H1 (cell line): ENCODE measurements around the gene RAB1B. TPM values are rescaled to one million over a fixed set of nuclear protein-coding genes. Genes with fewer than 3 reads are reported as not detected.

ENCODE experiments used
- CTCF ChIA-PET: fragments of 300-600 bp; sonication (Branson Sonifier 250); formaldehyde crosslinking; loops from one replicate; lab custom pipeline; 2021; ENCODE audit not compliant: partially characterized antibody; lab: Charles Lee
- POLR2A ChIA-PET: fragments of 300-600 bp; sonication (Branson Sonifier 250); formaldehyde crosslinking; loops from one replicate; lab custom pipeline; 2021; ENCODE audit warnings: inconsistent platforms; ENCODE audit not compliant: partially characterized antibody; lab: Charles Lee
- DNase-seq, 2 experiments: peaks; one replicate each; pipeline versions ENCODE4 v3.0.0 to v3.0.0-alpha.2; 2010 to 2022; ENCODE audit warnings: low spot score in 2 of 2, low read depth in 1 of 2, mixed read lengths in 1 of 2
- FAIRE-seq: peaks from 2 replicates; lab custom pipeline; 2011; peaks lifted over from hg19 to GRCh38; lab: Jason Lieb, UNC
- H2AFZ ChIP-seq: 2 replicates; pipeline ENCODE4 v1.8.1; 2012; ENCODE audit warnings: low read length, inconsistent platforms
- H2AK5ac ChIP-seq: 2 replicates; pipeline ENCODE4 v1.6.1; 2013; ENCODE audit warnings: low read depth, low read length
- H2BK120ac ChIP-seq: replicated peaks from 2 replicates; pipeline ENCODE3; 2013; ENCODE audit warnings: low read depth, low read length, inconsistent platforms
- H2BK12ac ChIP-seq: 2 replicates; pipeline ENCODE4 v1.6.1; 2013; ENCODE audit warnings: low read depth, low read length
- H2BK15ac ChIP-seq: 2 replicates; pipeline ENCODE4 v1.6.1; 2013; ENCODE audit warnings: low read length
- H2BK20ac ChIP-seq: 2 replicates; pipeline ENCODE4 v1.6.1; 2013; ENCODE audit warnings: low read length
- H2BK5ac ChIP-seq: 2 replicates; pipeline ENCODE4 v1.6.1; 2013; ENCODE audit warnings: low read depth, low read length
- H3K14ac ChIP-seq: 2 replicates; pipeline ENCODE4 v1.6.1; 2013; ENCODE audit warnings: inconsistent platforms; ENCODE audit not compliant: insufficient read length
- H3K18ac ChIP-seq: 2 replicates; pipeline ENCODE4 v1.6.1; 2013; ENCODE audit warnings: low read length; ENCODE audit errors: extremely low read depth
- H3K23ac ChIP-seq: 2 replicates; pipeline ENCODE4 v1.6.1; 2013; ENCODE audit warnings: inconsistent platforms; ENCODE audit not compliant: insufficient read length
- H3K23me2 ChIP-seq: 2 replicates; pipeline ENCODE4 v1.6.1; 2013; ENCODE audit warnings: low read depth, low read length
- H3K27ac ChIP-seq: 2 replicates; pipeline ENCODE4 v1.6.1; 2011; ENCODE audit warnings: low read depth, low read length, inconsistent platforms
- H3K27me3 ChIP-seq, 4 experiments: replicated peaks in 1 of 4; 1 replicate in 1 of 4; 2 replicates in 3 of 4; pipeline versions ENCODE4 v1.6.1 to v1.8.1; 2011 to 2013; ENCODE audit warnings: low read length in 3 of 4, mild to moderate bottlenecking in 3 of 4, inconsistent platforms in 2 of 4, mixed read lengths in 2 of 4, moderate library complexity in 1 of 4; ENCODE audit not compliant: control insufficient read depth in 3 of 4, insufficient read depth in 3 of 4; ENCODE audit errors: extremely low read depth in 1 of 4
- H3K36me3 ChIP-seq, 4 experiments: 2 replicates each; pipeline versions ENCODE4 v1.6.1 to v1.8.1; 2011 to 2013; ENCODE audit warnings: mild to moderate bottlenecking in 4 of 4, low read length in 3 of 4, moderate library complexity in 2 of 4, control low read depth in 1 of 4, inconsistent platforms in 1 of 4; ENCODE audit not compliant: insufficient read depth in 4 of 4, control insufficient read depth in 2 of 4
- H3K4ac ChIP-seq: replicated peaks from 2 replicates; pipeline ENCODE3; 2013; ENCODE audit warnings: low read length, low read depth, mixed read lengths, inconsistent platforms; ENCODE audit not compliant: insufficient read length
- H3K4me1 ChIP-seq, 4 experiments: replicated peaks in 1 of 4; 1 replicate in 1 of 4; 2 replicates in 3 of 4; pipeline versions ENCODE4 v1.6.1 to v1.8.1; 2011 to 2013; ENCODE audit warnings: low read length in 3 of 4, inconsistent platforms in 2 of 4, mixed read lengths in 1 of 4; ENCODE audit not compliant: insufficient read depth in 4 of 4, control insufficient read depth in 3 of 4
- H3K4me2 ChIP-seq, 2 experiments: 2 replicates each; pipeline versions ENCODE4 v1.6.1 to v1.8.1; 2011 to 2013; ENCODE audit warnings: low read depth in 2 of 2, low read length in 2 of 2, control low read depth in 1 of 2, inconsistent platforms in 1 of 2, mild to moderate bottlenecking in 1 of 2; ENCODE audit not compliant: insufficient read depth in 1 of 2
- H3K4me3 ChIP-seq, 4 experiments: fragments of 200-600, 300-600 bp in 1 of 4; sonication (generic), shearing (Covaris generic), sonication (Bioruptor Twin) in 1 of 4; 2 replicates each; pipeline versions ENCODE4 v1.5.1 to v1.8.1; 2011 to 2016; ENCODE audit warnings: low read length in 4 of 4, low read depth in 3 of 4, control low read depth in 2 of 4, inconsistent platforms in 2 of 4, mild to moderate bottlenecking in 2 of 4, mixed read lengths in 1 of 4, moderate library complexity in 1 of 4; ENCODE audit not compliant: insufficient read depth in 2 of 4; ENCODE audit errors: extremely low read depth in 1 of 4
- H3K56ac ChIP-seq: replicated peaks from 2 replicates; pipeline ENCODE3; 2013; ENCODE audit warnings: low read depth, mild to moderate bottlenecking, mixed read lengths, low read length, inconsistent platforms; ENCODE audit not compliant: insufficient read length
- H3K79me1 ChIP-seq: 2 replicates; pipeline ENCODE4 v1.6.1; 2013; ENCODE audit warnings: low read depth, low read length, control low read depth
- H3K79me2 ChIP-seq, 2 experiments: 2 replicates each; pipeline versions ENCODE4 v1.6.1 to v1.8.1; 2012 to 2013; ENCODE audit warnings: low read length in 2 of 2, mild to moderate bottlenecking in 2 of 2, inconsistent platforms in 1 of 2; ENCODE audit not compliant: insufficient read depth in 2 of 2, control insufficient read depth in 1 of 2
- H3K9ac ChIP-seq, 4 experiments: replicated peaks in 1 of 4; 1 replicate in 1 of 4; 2 replicates in 3 of 4; pipeline versions ENCODE4 v1.6.1 to v1.8.1; 2011 to 2013; ENCODE audit warnings: low read depth in 3 of 4, low read length in 3 of 4, control low read depth in 2 of 4, mild to moderate bottlenecking in 2 of 4, moderate library complexity in 2 of 4, inconsistent platforms in 1 of 4; ENCODE audit errors: extremely low read depth in 1 of 4
- H3K9me3 ChIP-seq, 2 experiments: 2 replicates each; pipeline versions ENCODE4 v1.6.1 to v1.8.1; 2012 to 2013; ENCODE audit warnings: mild to moderate bottlenecking in 2 of 2, moderate library complexity in 2 of 2, control low read depth in 1 of 2, inconsistent platforms in 1 of 2, low read depth in 1 of 2, low read length in 1 of 2, mixed read lengths in 1 of 2; ENCODE audit not compliant: insufficient read depth in 2 of 2
- H4K20me1 ChIP-seq, 2 experiments: replicated peaks in 1 of 2; 2 replicates each; pipeline versions ENCODE3 to v1.8.1; 2011 to 2013; ENCODE audit warnings: inconsistent platforms in 2 of 2, low read length in 2 of 2, mild to moderate bottlenecking in 1 of 2; ENCODE audit not compliant: insufficient read depth in 2 of 2, control insufficient read depth in 1 of 2
- H4K5ac ChIP-seq: 2 replicates; pipeline ENCODE4 v1.6.1; 2013; ENCODE audit warnings: low read length, low read depth, mixed read lengths, inconsistent platforms; ENCODE audit not compliant: insufficient read length
- H4K8ac ChIP-seq: 2 replicates; pipeline ENCODE4 v1.8.0; 2013; ENCODE audit warnings: mild to moderate bottlenecking, moderate library complexity, low read length, inconsistent platforms; ENCODE audit not compliant: insufficient read depth; ENCODE audit errors: extremely low read depth
- H4K91ac ChIP-seq: replicated peaks from 2 replicates; pipeline ENCODE3; 2013; ENCODE audit warnings: low read length, mixed read lengths, inconsistent platforms; ENCODE audit not compliant: insufficient read length
- CTBP2 ChIP-seq: IDR thresholded peaks from 2 replicates; pipeline ENCODE4 v1.7.0; 2011; ENCODE audit warnings: borderline replicate concordance, mild to moderate bottlenecking, moderate library complexity, mixed read lengths, low read length; ENCODE audit not compliant: insufficient read depth, insufficient read length
- GTF2F1 ChIP-seq: IDR thresholded peaks from 2 replicates; pipeline ENCODE4 v1.6.1; 2012; ENCODE audit warnings: low read depth, low read length, improper control_type of control experiment, borderline replicate concordance
- KDM5A ChIP-seq: fragments of 200-600 bp; IDR thresholded peaks from 2 replicates; pipeline ENCODE4 v1.7.1; 2012; ENCODE audit warnings: mild to moderate bottlenecking, low read length, inconsistent platforms, mixed read lengths
- SAP30 ChIP-seq: fragments of 300-600 bp; sonication (generic); IDR thresholded peaks from 2 replicates; pipeline ENCODE4 v1.7.1; 2012; ENCODE audit warnings: low read length, moderate library complexity, mild to moderate bottlenecking, inconsistent platforms; ENCODE audit not compliant: insufficient read depth, insufficient replicate concordance
- TEAD4 ChIP-seq: IDR thresholded peaks from 2 replicates; pipeline ENCODE4 v1.6.1; 2012; ENCODE audit warnings: low read depth, low read length, inconsistent platforms, mixed read lengths
- WGBS, 2 experiments: shearing (Covaris generic) in 1 of 2; methylation state at CpG; one replicate each; pipeline versions ENCODE4 v1.1.6 to v1.1.7; 2013 to 2015; ENCODE audit warnings: low lambda C conversion rate in 2 of 2, mixed read lengths in 2 of 2, inconsistent platforms in 1 of 2, low coverage in 1 of 2, missing lambda C conversion rate in 1 of 2; ENCODE audit not compliant: insufficient replicate concordance in 2 of 2, insufficient coverage in 1 of 2, insufficient read length in 1 of 2; ENCODE audit errors: extremely low coverage in 1 of 2, missing lambda C conversion rate in 1 of 2; 5-methylcytosine and 5-hydroxymethylcytosine counted together
- polyA plus RNA-seq, 7 experiments: library from polyadenylated mRNA; depleted of rRNA in 3 of 7; stranded (reverse) in 5 of 7; unstranded in 2 of 7; fragments of >200 nt in 5 of 7; fragments of 200-250 nt in 2 of 7; gene quantifications; 1 replicate in 5 of 7; 2 replicates in 1 of 7; 4 replicates in 1 of 7; pipeline versions ENCODE4 v1.2.1 to v1.2.3, GENCODE V29; 2011 to 2013; ENCODE audit warnings: missing spikeins in 2 of 7, mixed read lengths in 2 of 7
- total RNA-seq: library from RNA; stranded (reverse); fragmentation: NEBNext Ultra II Directional; extraction: Animal tissue kit (Norgen Biotek cat#: 25700); gene quantifications from 2 replicates; pipeline ENCODE4 v1.2.1, GENCODE V29; 2021

Gene RAB1B
- total and polyA plus RNA-seq, 2 of the 8 experiments (the other 6 are each of a cell fraction or from before 2014, with no cell fraction given) = 100 to 217 TPM

DNA sequence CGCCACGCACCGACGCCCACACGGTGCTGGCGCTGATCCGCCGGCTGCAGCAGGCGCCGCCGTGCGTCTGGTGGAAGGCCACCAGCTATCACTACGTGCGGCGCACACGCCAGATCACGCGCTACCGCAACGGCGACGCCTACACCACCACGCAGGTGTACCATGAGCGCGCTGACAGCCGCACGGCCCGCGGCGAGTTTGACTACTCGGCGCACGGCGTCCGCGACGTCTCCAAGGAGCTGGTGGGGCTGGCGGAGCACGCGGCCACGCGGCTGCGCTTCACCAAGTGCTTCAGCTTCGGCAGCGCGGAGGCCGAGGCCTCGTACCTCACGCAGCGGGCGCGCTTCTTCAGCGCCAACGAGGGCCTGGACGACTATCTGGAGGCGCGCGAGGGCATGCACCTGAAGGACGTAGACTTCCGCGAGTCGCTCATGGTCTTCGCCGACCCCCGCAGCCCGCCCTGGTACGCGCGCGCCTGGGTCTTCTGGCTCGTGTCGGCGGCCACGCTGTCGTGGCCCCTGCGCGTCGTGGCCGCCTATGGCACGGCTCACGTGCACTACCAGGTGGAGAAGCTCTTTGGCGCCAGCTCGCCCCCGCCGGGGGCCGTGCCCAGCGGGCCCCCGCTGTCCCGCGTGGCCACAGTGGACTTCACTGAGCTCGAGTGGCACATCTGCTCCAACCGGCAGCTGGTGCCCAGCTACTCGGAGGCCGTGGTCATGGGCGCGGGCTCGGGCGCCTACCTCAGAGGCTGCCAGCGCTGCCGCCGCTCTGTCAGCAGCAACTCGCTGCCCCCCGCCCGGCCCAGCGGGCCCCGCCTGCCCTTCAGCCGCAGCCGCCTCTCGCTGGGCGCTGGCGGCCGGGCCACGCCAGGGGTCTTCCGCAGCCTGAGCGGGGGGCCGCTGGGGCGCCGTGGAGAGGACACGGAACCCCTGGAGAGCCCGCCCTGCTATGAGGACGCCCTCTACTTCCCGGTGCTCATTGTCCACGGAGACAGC is 26.5 kb downstream of the RAB1B start:
- Histone ChIP-seq H3K27ac (no peak overlapping the region), H4K5ac (no peak overlapping the region), H4K91ac (no peak overlapping the region), H3K36me3 (no peaks in the 10 kb centered on the region), H3K4me1 (peaks cover 2 to 24% (median 8%) of the 10 kb centered on the region in 4 experiments; a peak in 6 of 7 replicates), H3K4me2 (no peak overlapping the region), H2BK12ac (peak overlapping the region; percentile 39; the same call in 1 of the 2 replicates), H2BK5ac (no peak overlapping the region), H4K8ac (no peak overlapping the region), H2BK20ac (no peak overlapping the region), H3K27me3 (peaks cover 2 to 30% (median 18%) of the 10 kb centered on the region in 4 experiments), H4K20me1 (peaks cover 2 to 5% of the 10 kb centered on the region in 2 experiments), H3K79me2 (no peaks in the 10 kb centered on the region), H3K79me1 (0 out of 2 replicates have a peak, but pooled peaks cover 2% of the 10 kb centered on the region), H3K4me3 (no peak overlapping the region), H3K18ac (no peak overlapping the region), H3K14ac (no peak overlapping the region), H2AFZ (no peak overlapping the region), H3K9ac (no peak overlapping the region), H3K23me2 (peaks cover 8% of the 10 kb centered on the region; the same call in 1 of the 2 replicates), H3K9me3 (no peaks in the 10 kb centered on the region), H2AK5ac (no peak overlapping the region), H2BK120ac (no peak overlapping the region), H3K56ac (no peak overlapping the region), H2BK15ac (no peak overlapping the region), H3K23ac (no peak overlapping the region), H3K4ac (no peak overlapping the region)
- no peak for FAIRE-seq
- CTCF ChIA-PET = interaction anchor here (1.0 to 1.6 kb wide), 5 partner anchors 16 to 46 kb away, joined by 3 to 6 read pairs (median 3); partner anchors contain the start of gene RAB1B
- POLR2A ChIA-PET = interaction anchor here (0.5 to 4.0 kb wide), 3 partner anchors 8 to 17 kb away, joined by 3 to 16 read pairs (median 3); no protein-coding TSS in a partner anchor
- no peak for DNase-seq
- TF ChIP-seq GTF2F1 = no peak
- no peak for TF ChIP-seq KDM5A
- no peak for TF ChIP-seq CTBP2
- no peak for TF ChIP-seq TEAD4
- no peak for TF ChIP-seq SAP30
- WGBS, 2 experiments = 93% methylated on average over 75 of the region's 123 CpGs; no CpG with 5 or more reads in 1 of the 2 experiments
